ENCODE results near the gene CCDC8.
"Not testable (repeated sequence)": the region's sequence is repeated elsewhere in the genome, so short reads cannot be mapped to it uniquely, and the experiment has no call there.

CCDC8 gene

GRCh38 chr19:46404753-46405468, 8.5 kb downstream of the CCDC8 start:
- Histone ChIP-seq H3K27ac (ENCODE audit: low read depth, low read length) (no peak overlapping the region), H3K36me3 (ENCODE audit: control insufficient read depth in 1 of 2, insufficient read depth in 2 of 2, low read length in 2 of 2) (no peaks in the 10 kb centered on the region), H3K9ac (ENCODE audit: low read depth in 1 of 2, low read length in 2 of 2) (peak overlapping the region; percentile 64 to 73)

GRCh38 chr19:46404055-46404752, 9.2 kb downstream of the CCDC8 start:
- Histone ChIP-seq H3K9me3 (ENCODE audit: control insufficient read depth in 1 of 2, low read length in 2 of 2) (no peaks in the 10 kb centered on the region), H3K4me1 (ENCODE audit: control insufficient read depth in 1 of 2, insufficient read depth in 2 of 2, low read length in 2 of 2) (peaks cover 0 to 9% of the 10 kb centered on the region in 2 donors), H3K4me3 (ENCODE audit: low read depth in 1 of 2, low read length in 2 of 2) (peak overlapping the region; percentile 74 to 84), H3K27me3 (ENCODE audit: control insufficient read depth in 1 of 2, insufficient read depth in 2 of 2, low read length in 2 of 2) (peaks cover 17 to 22% of the 10 kb centered on the region in 2 donors), H3K27ac (ENCODE audit: low read depth, low read length) (peak overlapping the region; percentile 10), H3K36me3 (ENCODE audit: control insufficient read depth in 1 of 2, insufficient read depth in 2 of 2, low read length in 2 of 2) (no peaks in the 10 kb centered on the region), H3K9ac (ENCODE audit: low read depth in 1 of 2, low read length in 2 of 2) (peak overlapping the region; percentile 64 to 73)

More at GRCh38 chr19:46404753-46405468, 8.5 kb downstream of the CCDC8 start:
- H3K4me3 ChIP-seq (ENCODE audit: low read depth in 1 of 2, low read length in 2 of 2) = peak overlapping the region; percentile 74 to 84
- peaks cover 0 to 9% of the 10 kb centered on the region in 2 donors for H3K4me1 ChIP-seq (ENCODE audit: control insufficient read depth in 1 of 2, insufficient read depth in 2 of 2, low read length in 2 of 2)
- H3K9me3 ChIP-seq (ENCODE audit: control insufficient read depth in 1 of 2, low read length in 2 of 2) = no peaks in the 10 kb centered on the region
- H3K27me3 ChIP-seq (ENCODE audit: control insufficient read depth in 1 of 2, insufficient read depth in 2 of 2, low read length in 2 of 2) = peaks cover 17 to 22% of the 10 kb centered on the region in 2 donors

GRCh38 chr19:46402725-46403124, 10.6 kb downstream of the CCDC8 start:
- peaks cover 0 to 9% of the 10 kb centered on the region in 2 donors for H3K4me1 ChIP-seq (ENCODE audit: control insufficient read depth in 1 of 2, insufficient read depth in 2 of 2, low read length in 2 of 2)
- no peak overlapping the region for H3K9ac ChIP-seq (ENCODE audit: low read depth in 1 of 2, low read length in 2 of 2)
- no peak overlapping the region for H3K4me3 ChIP-seq (ENCODE audit: low read depth in 1 of 2, low read length in 2 of 2)

GRCh38 chr19:46397801-46398479, 15.4 kb downstream of the CCDC8 start:
- H3K27me3 ChIP-seq (ENCODE audit: control insufficient read depth in 1 of 2, insufficient read depth in 2 of 2, low read length in 2 of 2); H3K9ac ChIP-seq (ENCODE audit: low read depth in 1 of 2, low read length in 2 of 2); H3K27ac ChIP-seq (ENCODE audit: low read depth, low read length); H3K4me1 ChIP-seq (ENCODE audit: control insufficient read depth in 1 of 2, insufficient read depth in 2 of 2, low read length in 2 of 2); H3K4me3 ChIP-seq (ENCODE audit: low read depth in 1 of 2, low read length in 2 of 2); H3K36me3 ChIP-seq (ENCODE audit: control insufficient read depth in 1 of 2, insufficient read depth in 2 of 2, low read length in 2 of 2); H3K9me3 ChIP-seq (ENCODE audit: control insufficient read depth in 1 of 2, low read length in 2 of 2): not testable (repeated sequence)

More at GRCh38 chr19:46402725-46403124, 10.6 kb downstream of the CCDC8 start:
- H3K9me3 ChIP-seq (ENCODE audit: control insufficient read depth in 1 of 2, low read length in 2 of 2) = no peaks in the 10 kb centered on the region
- peaks cover 8 to 12% of the 10 kb centered on the region in 2 donors for H3K27me3 ChIP-seq (ENCODE audit: control insufficient read depth in 1 of 2, insufficient read depth in 2 of 2, low read length in 2 of 2)
- H3K36me3 ChIP-seq (ENCODE audit: control insufficient read depth in 1 of 2, insufficient read depth in 2 of 2, low read length in 2 of 2) = no peaks in the 10 kb centered on the region
- H3K27ac ChIP-seq (ENCODE audit: low read depth, low read length) = no peak overlapping the region

- peaks cover 0 to 3% of the 10 kb centered on the region in 2 donors for H3K4me1 ChIP-seq (ENCODE audit: control insufficient read depth in 1 of 2, insufficient read depth in 2 of 2, low read length in 2 of 2)
- no peaks in the 10 kb centered on the region for H3K27me3 ChIP-seq (ENCODE audit: control insufficient read depth in 1 of 2, insufficient read depth in 2 of 2, low read length in 2 of 2)
- H3K9ac ChIP-seq (ENCODE audit: low read depth in 1 of 2, low read length in 2 of 2) = no peak overlapping the region
- no peak overlapping the region for H3K27ac ChIP-seq (ENCODE audit: low read depth, low read length)
- H3K4me3 ChIP-seq (ENCODE audit: low read depth in 1 of 2, low read length in 2 of 2) = no peak overlapping the region
- peaks cover 2 to 22% of the 10 kb centered on the region in 2 donors for H3K36me3 ChIP-seq (ENCODE audit: control insufficient read depth in 1 of 2, insufficient read depth in 2 of 2, low read length in 2 of 2)
- H3K9me3 ChIP-seq (ENCODE audit: control insufficient read depth in 1 of 2, low read length in 2 of 2) = no peaks in the 10 kb centered on the region
These were observed 19.0 kb downstream of the CCDC8 start for GRCh38 chr19:46394402-46394797.

- Histone ChIP-seq H3K36me3 (ENCODE audit: control insufficient read depth in 1 of 2, insufficient read depth in 2 of 2, low read length in 2 of 2) (peaks cover 7 to 29% of the 10 kb centered on the region in 2 donors), H3K27ac (ENCODE audit: low read depth, low read length) (no peak overlapping the region), H3K9me3 (ENCODE audit: control insufficient read depth in 1 of 2, low read length in 2 of 2) (no peaks in the 10 kb centered on the region), H3K27me3 (ENCODE audit: control insufficient read depth in 1 of 2, insufficient read depth in 2 of 2, low read length in 2 of 2) (no peaks in the 10 kb centered on the region), H3K4me3 (ENCODE audit: low read depth in 1 of 2, low read length in 2 of 2) (no peak overlapping the region), H3K4me1 (ENCODE audit: control insufficient read depth in 1 of 2, insufficient read depth in 2 of 2, low read length in 2 of 2) (peaks cover 0 to 3% of the 10 kb centered on the region in 2 donors), H3K9ac (ENCODE audit: low read depth in 1 of 2, low read length in 2 of 2) (no peak overlapping the region)
These were observed 19.6 kb downstream of the CCDC8 start for GRCh38 chr19:46393456-46394401.

- peaks cover 13 to 38% of the 10 kb centered on the region in 2 donors for H3K36me3 ChIP-seq (ENCODE audit: control insufficient read depth in 1 of 2, insufficient read depth in 2 of 2, low read length in 2 of 2)
- no peak overlapping the region for H3K27ac ChIP-seq (ENCODE audit: low read depth, low read length)
- peaks cover 0 to 3% of the 10 kb centered on the region in 2 donors for H3K4me1 ChIP-seq (ENCODE audit: control insufficient read depth in 1 of 2, insufficient read depth in 2 of 2, low read length in 2 of 2)
- no peaks in the 10 kb centered on the region for H3K9me3 ChIP-seq (ENCODE audit: control insufficient read depth in 1 of 2, low read length in 2 of 2)
- no peak overlapping the region for H3K9ac ChIP-seq (ENCODE audit: low read depth in 1 of 2, low read length in 2 of 2)
- H3K4me3 ChIP-seq (ENCODE audit: low read depth in 1 of 2, low read length in 2 of 2) = no peak overlapping the region
- no peaks in the 10 kb centered on the region for H3K27me3 ChIP-seq (ENCODE audit: control insufficient read depth in 1 of 2, insufficient read depth in 2 of 2, low read length in 2 of 2)
These were observed 20.5 kb downstream of the CCDC8 start for GRCh38 chr19:46392837-46393236.

GRCh38 chr19:46392252-46392801, 21.0 kb downstream of the CCDC8 start:
- no peaks in the 10 kb centered on the region for H3K27me3 ChIP-seq (ENCODE audit: control insufficient read depth in 1 of 2, insufficient read depth in 2 of 2, low read length in 2 of 2)
- H3K27ac ChIP-seq (ENCODE audit: low read depth, low read length) = no peak overlapping the region
- H3K36me3 ChIP-seq (ENCODE audit: control insufficient read depth in 1 of 2, insufficient read depth in 2 of 2, low read length in 2 of 2) = peaks cover 17 to 43% of the 10 kb centered on the region in 2 donors
- peaks cover 0 to 3% of the 10 kb centered on the region in 2 donors for H3K4me1 ChIP-seq (ENCODE audit: control insufficient read depth in 1 of 2, insufficient read depth in 2 of 2, low read length in 2 of 2)
- no peak overlapping the region for H3K9ac ChIP-seq (ENCODE audit: low read depth in 1 of 2, low read length in 2 of 2)
- no peak overlapping the region for H3K4me3 ChIP-seq (ENCODE audit: low read depth in 1 of 2, low read length in 2 of 2)
- no peaks in the 10 kb centered on the region for H3K9me3 ChIP-seq (ENCODE audit: control insufficient read depth in 1 of 2, low read length in 2 of 2)
